ENCODE data around the gene TENM4. TPM values are rescaled to one million over a fixed set of nuclear protein-coding genes. Genes with fewer than 3 reads are reported as not detected.

The TENM4 gene
- total RNA-seq, 1 experiment from 2014 or later: 0.39 TPM

GRCh38 chr11:79243422-79244210, 197.2 kb downstream of the TENM4 start:
- Histone ChIP-seq H3K27me3 (ENCODE audit: control insufficient read depth, insufficient read depth, low read length) (peaks cover 9% of the 10 kb centered on the region; the same call in 1 of the 2 replicates), H3K36me3 (ENCODE audit: control insufficient read depth, insufficient read depth, low read length) (no peaks in the 10 kb centered on the region), H3K27ac (ENCODE audit: low read length) (no peak overlapping the region), H3K4me1 (ENCODE audit: control insufficient read depth, insufficient read depth, low read length) (no peaks in the 10 kb centered on the region), H3K9me3 (ENCODE audit: control insufficient read depth, insufficient read depth, low read depth, low read length) (no peaks in the 10 kb centered on the region), H3K4me3 (ENCODE audit: low read depth in 2 of 2, low read length in 2 of 2) (no peak overlapping the region)
- no peak for TF ChIP-seq SIN3A (IDR thresholded peaks at IDR 0.05; ENCODE audit: borderline replicate concordance, insufficient read depth, low read depth, low read length)
- no peak for TF ChIP-seq TCF7L2 (IDR thresholded peaks at IDR 0.05; ENCODE audit: low read depth, low read length)
- TF ChIP-seq REST (IDR thresholded peaks at IDR 0.05; ENCODE audit: insufficient read depth in 1 of 2, low read depth in 2 of 2, low read length in 1 of 2): no peak
- TF ChIP-seq POLR2AphosphoS5 (IDR thresholded peaks at IDR 0.05; ENCODE audit: low read depth, low read length): no peak
- intact Hi-C loops (cut with micrococcal nuclease; ENCODE audit: unreplicated experiment) (no loop called here), in situ Hi-C loops (cut with HindIII; ENCODE audit: low pct_unique_long_range_greater_than_20kb, low sequenced_read_pairs) (no loop called here)
- ATAC-seq (no peak), DNase-seq (ENCODE audit: low read depth, low spot score) (no peak)
- ChIA-PET POLR2A (no interaction called here), CTCF (no interaction called here)
- no TSS peak for BruUV-seq (replicated peaks)

- ChIA-PET POLR2A (no interaction called here), CTCF (no interaction called here)
- no peaks in the 10 kb centered on the region for H3K4me1 ChIP-seq (ENCODE audit: control insufficient read depth, insufficient read depth, low read length)
- intact Hi-C loops (cut with micrococcal nuclease; ENCODE audit: unreplicated experiment): no loop called here
- H3K27me3 ChIP-seq (ENCODE audit: control insufficient read depth, insufficient read depth, low read length): peaks cover 7% of the 10 kb centered on the region; the same call in 1 of the 2 replicates
- TF ChIP-seq REST (IDR thresholded peaks at IDR 0.05; ENCODE audit: insufficient read depth in 1 of 2, low read depth in 2 of 2, low read length in 1 of 2): no peak
- no peak for TF ChIP-seq POLR2AphosphoS5 (IDR thresholded peaks at IDR 0.05; ENCODE audit: low read depth, low read length)
- no peak for TF ChIP-seq SIN3A (IDR thresholded peaks at IDR 0.05; ENCODE audit: borderline replicate concordance, insufficient read depth, low read depth, low read length)
- no peak for TF ChIP-seq TCF7L2 (IDR thresholded peaks at IDR 0.05; ENCODE audit: low read depth, low read length)
- no peak for TF ChIP-seq CTCF (IDR thresholded peaks at IDR 0.05)
- H3K4me3 ChIP-seq (ENCODE audit: low read depth in 2 of 2, low read length in 2 of 2): no peak overlapping the region
- no TSS peak for BruUV-seq (replicated peaks)
- no peak for DNase-seq (ENCODE audit: low read depth, low spot score)
- H3K27ac ChIP-seq (ENCODE audit: low read length): no peak overlapping the region
- no peaks in the 10 kb centered on the region for H3K9me3 ChIP-seq (ENCODE audit: control insufficient read depth, insufficient read depth, low read depth, low read length)
- ATAC-seq: no peak
- in situ Hi-C loops (cut with HindIII; ENCODE audit: low pct_unique_long_range_greater_than_20kb, low sequenced_read_pairs): no loop called here
- H3K36me3 ChIP-seq (ENCODE audit: control insufficient read depth, insufficient read depth, low read length): no peaks in the 10 kb centered on the region
These were observed 198.2 kb downstream of the TENM4 start for GRCh38 chr11:79242616-79243015.
